Measurements from ENCODE around the gene POGZ.
"Not testable (repeated sequence)": the region's sequence is repeated elsewhere in the genome, so short reads cannot be mapped to it uniquely, and the experiment has no call there.

Gene POGZ

GRCh38 chr1:151407304-151407703 lies 52.0 kb downstream of the POGZ start:
- no peak for DNase-seq

- no peak for DNase-seq
Observed at GRCh38 chr1:151406176-151406575, 53.1 kb downstream of the POGZ start.

- DNase-seq: no peak
Observed at GRCh38 chr1:151405187-151405951, 53.9 kb downstream of the POGZ start.

- no peak for DNase-seq
Observed at GRCh38 chr1:151403612-151404011, 55.7 kb downstream of the POGZ start.

GRCh38 chr1:151402764-151403163 lies 56.5 kb downstream of the POGZ start:
- DNase-seq: no peak

GRCh38 chr1:151401860-151402259 lies 57.4 kb downstream of the POGZ start:
- no peak for DNase-seq

GRCh38 chr1:151401125-151401788 lies 58.0 kb downstream of the POGZ start:
- no peak for DNase-seq

GRCh38 chr1:151399324-151400171 lies 59.7 kb downstream of the POGZ start, which contains the start of gene PSMB4:
Gene PSMB4, plus strand, starts transcription at chr1:151399573. Its CDS starts 15 bp downstream, at chr1:151399588.
- peak; percentile 95 for DNase-seq

GRCh38 chr1:151396265-151396664 lies 63.0 kb downstream of the POGZ start:
- not testable (repeated sequence) for DNase-seq

GRCh38 chr1:151393583-151393982 lies 65.7 kb downstream of the POGZ start:
- DNase-seq: no peak

GRCh38 chr1:151391079-151391563 lies 68.2 kb downstream of the POGZ start:
- DNase-seq: no peak

- DNase-seq: not testable (repeated sequence)
Observed at GRCh38 chr1:151390221-151391078, 68.8 kb downstream of the POGZ start.

- no peak for DNase-seq
Observed at GRCh38 chr1:151386002-151386401, 73.3 kb downstream of the POGZ start.

- no peak for DNase-seq
Observed at GRCh38 chr1:151384584-151384983, 74.7 kb downstream of the POGZ start.

GRCh38 chr1:151377150-151377884 lies 82.0 kb downstream of the POGZ start:
- DNase-seq: no peak

- DNase-seq: no peak
Observed at GRCh38 chr1:151373196-151373595, 86.1 kb downstream of the POGZ start.

GRCh38 chr1:151372058-151372934 lies 87.0 kb downstream of the POGZ start, which contains the start of gene SELENBP1:
Gene SELENBP1, minus strand, starts transcription at chr1:151372705. Its CDS starts 64 bp downstream, at chr1:151372641.
- no peak for DNase-seq

- peak; percentile 57 for DNase-seq
Observed at GRCh38 chr1:151371370-151372057, 87.8 kb downstream of the POGZ start.

GRCh38 chr1:151370211-151370911 lies 88.9 kb downstream of the POGZ start:
- DNase-seq: peak; percentile 80

All from MV-4-11 (cell line).